Activated CD4-positive, alpha-beta T cell treated with anti-CD3 and anti-CD28 coated beads, Interleukin-2, amount 50 U/mL, for 48 hours (primary cell): Measurements from ENCODE around the gene PLD4.
"Not testable (repeated sequence)": the region's sequence is repeated elsewhere in the genome, so short reads cannot be mapped to it uniquely, and the experiment has no call there.

Source experiments
- DNase-seq, 2 experiments: peaks; one replicate each; pipeline ENCODE4 v3.0.0-alpha.2; 2020

PLD4 gene

DNA sequence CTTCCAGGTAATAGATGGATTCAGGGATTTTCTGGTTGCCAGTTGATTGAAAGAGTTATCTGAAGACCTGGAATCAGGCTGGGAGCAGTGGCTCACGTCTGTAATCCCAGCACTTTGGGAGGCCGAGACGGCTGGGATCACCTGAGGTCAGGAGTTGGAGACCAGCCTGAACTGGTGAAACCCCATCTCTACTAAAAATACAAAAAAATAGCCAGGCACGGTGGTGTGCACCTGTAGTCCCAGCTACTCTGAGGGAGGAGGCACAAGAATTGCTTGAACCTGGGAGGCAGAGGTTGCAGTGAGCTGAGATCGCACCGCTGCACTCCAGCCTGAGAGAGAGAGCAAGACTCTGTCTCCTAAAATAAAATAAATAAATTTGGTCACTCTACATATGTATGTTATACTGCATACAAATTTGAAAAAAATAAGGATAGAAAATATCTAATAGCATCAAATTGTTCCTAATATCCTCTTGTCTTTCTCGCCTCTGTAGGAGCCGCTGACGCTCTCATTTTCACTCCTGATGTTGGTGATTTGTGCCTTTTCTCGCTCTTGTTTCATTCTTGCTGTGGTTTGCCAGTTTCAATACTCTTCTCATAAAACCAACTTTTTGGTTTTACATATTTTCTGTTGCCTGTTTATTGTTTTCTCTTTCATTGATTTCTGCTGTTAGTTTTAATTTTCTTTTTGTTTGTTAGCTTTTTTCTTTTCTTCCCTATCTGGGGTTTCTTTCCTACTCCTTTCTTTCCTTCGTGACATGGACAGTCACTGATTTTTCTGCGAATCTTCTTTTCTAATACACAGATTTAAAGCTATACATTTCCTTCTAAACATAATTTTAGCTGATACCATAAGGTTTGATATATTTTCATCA lies 23.8 kb upstream of the PLD4 start:
- no peak for DNase-seq

- DNase-seq = no peak
Observed at GRCh38 chr14:104903990-104904389, 20.7 kb upstream of the PLD4 start.

GRCh38 chr14:104904650-104905578 lies 19.8 kb upstream of the PLD4 start:
- not testable (repeated sequence) for DNase-seq

DNA sequence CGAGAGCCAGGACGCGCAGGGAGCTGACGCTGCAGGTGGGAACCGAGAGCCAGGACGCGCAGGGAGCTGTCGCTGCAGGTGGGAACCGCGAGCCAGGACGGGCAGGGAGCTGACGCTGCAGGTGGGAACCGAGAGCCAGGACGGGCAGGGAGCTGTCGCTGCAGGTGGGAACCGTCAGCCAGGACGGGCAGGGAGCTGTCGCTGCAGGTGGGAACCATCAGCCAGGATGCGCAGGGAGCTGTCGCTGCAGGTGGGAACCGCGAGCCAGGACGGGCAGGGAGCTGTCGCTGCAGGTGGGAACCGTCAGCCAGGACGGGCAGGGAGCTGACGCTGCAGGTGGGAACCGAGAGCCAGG lies 19.1 kb upstream of the PLD4 start:
- not testable (repeated sequence) for DNase-seq

- no peak for DNase-seq
Observed at GRCh38 chr14:104908303-104908702, 16.4 kb upstream of the PLD4 start.

DNA sequence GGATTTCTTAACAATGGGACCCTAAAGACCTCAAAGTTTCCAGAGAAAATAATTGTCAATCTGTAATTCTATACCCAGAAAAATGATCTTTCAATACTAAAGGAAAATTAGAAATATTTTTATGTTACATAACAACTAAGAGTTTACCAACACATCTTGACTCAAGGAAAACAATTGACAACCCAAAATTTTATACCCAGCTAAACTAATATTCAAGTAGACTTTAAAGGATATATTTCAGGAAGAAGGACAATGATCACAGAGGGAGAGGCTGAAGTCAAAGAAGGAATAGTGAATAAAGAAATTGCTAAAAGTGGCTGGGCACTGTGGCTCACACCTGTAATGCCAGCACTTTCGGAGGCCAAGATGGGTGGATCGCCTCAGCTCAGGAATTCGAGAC lies 12.6 kb upstream of the PLD4 start:
- DNase-seq = no peak

DNA sequence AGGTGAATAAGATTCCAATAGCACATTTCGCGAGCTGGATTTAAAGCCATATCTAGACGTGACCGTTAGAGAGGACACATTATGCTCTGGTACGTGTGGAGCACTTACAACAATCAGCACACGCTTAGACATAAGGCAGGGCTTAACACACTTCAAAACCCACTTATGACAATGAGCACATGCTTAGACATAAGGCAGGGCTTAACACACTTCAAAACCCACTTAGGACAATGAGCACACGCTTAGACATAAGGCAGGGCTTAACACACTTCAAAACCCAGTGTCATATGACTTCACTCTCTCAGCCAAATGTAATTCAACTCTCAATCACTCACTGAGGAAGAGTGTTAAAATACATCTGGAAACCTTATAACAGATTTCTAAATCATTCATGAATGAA lies 11.2 kb upstream of the PLD4 start:
- no peak for DNase-seq

DNA sequence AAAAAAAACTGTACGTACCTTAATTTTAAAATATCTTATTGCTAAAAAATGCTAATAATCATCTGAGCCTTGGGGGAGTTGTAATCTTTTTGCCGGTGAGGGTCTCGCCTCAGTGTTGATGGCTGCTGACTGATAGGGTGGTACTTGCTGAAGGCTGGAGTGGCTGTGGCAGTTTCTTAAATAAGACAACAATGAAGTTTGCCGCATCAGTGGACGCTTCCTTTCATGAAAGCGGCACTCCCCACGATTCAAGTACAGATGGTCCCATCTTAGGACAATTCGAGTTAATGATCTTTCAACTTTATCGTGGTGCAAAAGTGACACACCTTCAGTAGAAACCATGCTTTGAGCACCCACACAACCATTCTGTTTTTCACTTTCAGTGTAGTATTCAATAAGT lies 7.6 kb upstream of the PLD4 start:
- no peak for DNase-seq

- no peak for DNase-seq
Observed at GRCh38 chr14:104917993-104918392, 6.7 kb upstream of the PLD4 start.

GRCh38 chr14:104919152-104919992 lies 5.3 kb upstream of the PLD4 start:
- not testable (repeated sequence) for DNase-seq

- no peak for DNase-seq
Observed at GRCh38 chr14:104919993-104920315, 4.7 kb upstream of the PLD4 start.

- DNase-seq = no peak
Observed at GRCh38 chr14:104923640-104924420, 849 bp upstream of the PLD4 start.

DNA sequence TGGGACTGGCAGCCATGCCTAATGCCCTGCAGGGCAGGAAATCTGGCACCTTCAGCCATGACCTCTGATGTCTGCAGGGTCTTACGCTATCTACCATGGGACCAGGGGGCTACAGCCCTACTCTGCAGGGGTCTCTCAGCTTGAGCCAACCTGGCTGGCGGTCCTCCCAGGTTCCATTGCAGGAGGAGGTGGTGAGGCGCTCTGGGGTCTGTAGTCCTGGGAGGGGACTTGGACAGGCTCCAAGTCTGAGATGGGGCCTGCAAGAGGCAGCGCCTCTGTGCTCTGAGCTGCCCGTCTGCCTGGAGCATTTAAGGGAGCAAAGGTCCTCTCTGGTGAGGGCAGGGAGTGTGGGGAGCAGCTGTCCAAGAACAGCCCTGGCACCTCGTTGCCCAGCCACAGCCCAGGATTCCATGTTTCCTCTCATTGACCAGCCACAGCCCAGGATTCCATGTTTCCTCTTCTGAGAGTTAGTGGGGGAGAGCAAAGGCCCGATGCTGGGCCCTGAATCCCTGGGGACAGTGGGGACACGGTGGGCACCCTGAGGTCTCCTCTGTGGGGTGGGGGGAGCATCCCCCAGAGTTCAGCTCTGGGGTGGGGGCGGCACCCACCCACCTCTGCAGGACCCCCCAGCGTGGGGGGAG lies 655 bp downstream of the PLD4 start:
- DNase-seq = no peak

- no peak for DNase-seq
Observed at GRCh38 chr14:104925855-104926609, 1.4 kb downstream of the PLD4 start.

DNA sequence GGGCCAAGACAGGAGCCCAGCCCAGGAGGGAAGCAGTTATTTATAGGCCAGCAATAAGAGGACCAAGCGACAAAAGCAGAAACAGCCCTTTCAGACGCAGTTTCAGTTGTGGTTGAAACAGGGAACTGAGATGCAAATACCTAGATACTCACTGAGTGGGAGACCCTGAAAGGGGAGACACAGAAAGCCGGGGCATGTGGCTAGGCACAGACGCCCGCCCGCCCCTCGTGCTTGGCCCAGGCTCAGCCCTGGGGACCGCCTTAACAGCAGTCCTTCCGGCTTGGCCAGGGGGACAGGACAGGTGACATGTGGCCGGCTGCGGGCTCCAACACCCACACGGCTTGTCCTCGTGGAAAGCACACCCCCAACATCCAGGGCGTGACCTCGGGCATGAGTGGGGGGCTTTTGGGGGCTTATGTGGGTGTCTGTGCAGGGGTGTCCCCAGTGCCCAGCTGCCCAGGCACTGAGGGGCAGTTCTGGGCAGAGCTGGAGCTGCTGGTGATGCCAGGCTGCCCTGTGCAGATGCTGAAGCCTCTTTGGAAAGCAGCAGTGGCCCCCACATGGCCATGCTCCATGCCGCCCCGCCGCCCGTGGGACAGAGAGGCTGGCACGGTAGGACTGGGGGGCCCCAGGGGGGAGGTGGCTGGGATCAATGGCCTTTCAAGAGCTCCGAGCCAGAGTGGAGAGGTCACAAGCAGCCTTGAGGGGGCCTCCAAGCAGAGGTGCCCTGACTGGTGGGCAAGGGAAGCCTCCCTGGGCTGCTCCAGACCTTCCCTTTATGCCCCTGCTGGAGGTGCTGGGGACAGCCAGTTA lies 2.1 kb downstream of the PLD4 start:
- no peak for DNase-seq

DNA sequence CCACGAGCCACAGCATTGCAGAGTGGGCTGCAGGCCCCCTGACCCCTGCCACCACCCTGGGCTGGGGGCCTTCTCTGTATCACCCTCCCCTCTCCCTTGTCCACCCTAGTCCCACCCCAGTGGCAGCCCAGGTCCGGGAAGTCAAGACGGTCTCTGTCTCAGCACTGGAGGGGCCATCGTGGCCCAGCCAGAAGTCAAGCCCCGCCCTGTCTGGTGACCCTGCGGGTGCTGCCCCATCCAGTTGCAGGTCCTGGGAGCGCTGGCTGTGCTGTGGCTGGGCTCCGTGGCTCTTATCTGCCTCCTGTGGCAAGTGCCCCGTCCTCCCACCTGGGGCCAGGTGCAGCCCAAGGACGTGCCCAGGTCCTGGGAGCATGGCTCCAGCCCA lies 2.7 kb downstream of the PLD4 start:
- DNase-seq = no peak

DNA sequence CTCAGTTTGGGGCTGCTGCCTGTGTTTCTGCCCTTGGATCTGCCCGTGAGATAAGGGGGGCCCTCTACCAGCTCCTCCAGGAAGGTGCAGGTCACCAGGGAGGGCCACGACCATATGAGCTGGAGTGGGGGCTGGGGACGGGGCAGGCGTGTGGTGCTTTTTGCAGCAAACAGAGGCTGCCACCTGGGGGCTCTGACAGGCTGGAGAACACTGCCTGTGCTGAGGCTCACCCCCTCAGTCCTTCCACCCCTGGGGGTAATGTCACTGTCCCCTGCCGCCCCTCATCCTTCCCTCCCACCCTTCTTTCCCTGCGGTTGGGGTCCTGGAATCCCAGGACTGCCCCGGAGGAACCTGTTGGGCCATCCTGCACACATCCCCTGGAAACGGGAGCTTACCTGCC lies 3.2 kb downstream of the PLD4 start:
- DNase-seq = no peak

- DNase-seq = no peak
Observed at GRCh38 chr14:104928391-104929133, 3.9 kb downstream of the PLD4 start.
